GF-D8 (cell line): ENCODE data around the gene TBRG4.
"Not testable (repeated sequence)": the region's sequence is repeated elsewhere in the genome, so short reads cannot be mapped to it uniquely, and the experiment has no call there.

Source experiments
- DNase-seq: peaks from one replicate; lab custom pipeline; 2025; lab: John Stamatoyannopoulos, UW

The TBRG4 gene

GRCh38 chr7:45117582-45117981, 6.1 kb upstream of the TBRG4 start:
- DNase-seq: no peak

GRCh38 chr7:45116048-45116447, 4.6 kb upstream of the TBRG4 start:
- no peak for DNase-seq

- no peak for DNase-seq
These were observed 3.4 kb upstream of the TBRG4 start for GRCh38 chr7:45114926-45115325.

GRCh38 chr7:45114257-45114656, 2.8 kb upstream of the TBRG4 start:
- DNase-seq: not testable (repeated sequence)

- no peak for DNase-seq
These were observed 1.2 kb upstream of the TBRG4 start for GRCh38 chr7:45112648-45113047.

GRCh38 chr7:45108863-45109262, 2.6 kb downstream of the TBRG4 start:
- DNase-seq: no peak

- no peak for DNase-seq
These were observed 4.1 kb downstream of the TBRG4 start for GRCh38 chr7:45107356-45107755.

- DNase-seq: no peak
These were observed 4.7 kb downstream of the TBRG4 start for GRCh38 chr7:45106820-45107219.

GRCh38 chr7:45105588-45106188, 5.8 kb downstream of the TBRG4 start:
- no peak for DNase-seq

- DNase-seq: no peak
These were observed 6.5 kb downstream of the TBRG4 start for GRCh38 chr7:45104844-45105587.

GRCh38 chr7:45103958-45104843, 7.3 kb downstream of the TBRG4 start:
- DNase-seq: no peak

- no peak for DNase-seq
These were observed 8.4 kb downstream of the TBRG4 start for GRCh38 chr7:45102785-45103712.

- DNase-seq: no peak
These were observed 9.7 kb downstream of the TBRG4 start for GRCh38 chr7:45101748-45102147.

GRCh38 chr7:45100761-45101480, 10.6 kb downstream of the TBRG4 start:
- no peak for DNase-seq

- DNase-seq: no peak
These were observed 11.4 kb downstream of the TBRG4 start for GRCh38 chr7:45099891-45100760.

- DNase-seq: no peak
These were observed 12.3 kb downstream of the TBRG4 start for GRCh38 chr7:45098983-45099839.

GRCh38 chr7:45092931-45093235, 18.6 kb downstream of the TBRG4 start:
- DNase-seq: no peak

GRCh38 chr7:45092100-45092930, 19.2 kb downstream of the TBRG4 start:
- no peak for DNase-seq
